ENCODE results near the gene SNRNP27. TPM values are rescaled to one million over a fixed set of nuclear protein-coding genes. Genes with fewer than 3 reads are reported as not detected.

SNRNP27 gene
- total and polyA plus RNA-seq, 9 of the 15 experiments (the other 6 are each of a cell fraction or from before 2014, with no cell fraction given) = 29.2 to 102 (median 65.7) TPM

- TF ChIP-seq TOE1 (IDR thresholded peaks at IDR 0.05; ENCODE audit: borderline replicate concordance) (no peak), TOE1 (CRISPR knock-in tag; IDR thresholded peaks at IDR 0.05; ENCODE audit: borderline replicate concordance, low read depth) (no peak), DEAF1 (CRISPR knock-in tag; IDR thresholded peaks at IDR 0.05) (peak; percentile 89), ZMIZ1 (IDR thresholded peaks at IDR 0.05; ENCODE audit: low read depth in 2 of 2, low read length in 2 of 2) (no peak), NR2F6 (CRISPR knock-in tag; IDR thresholded peaks at IDR 0.05) (no peak), CAMTA2 (CRISPR knock-in tag; conservative IDR thresholded peaks at IDR 0.05) (no peak), GABPB1 (CRISPR knock-in tag; IDR thresholded peaks at IDR 0.05) (no peak), NR3C1 (CRISPR knock-in tag; IDR thresholded peaks at IDR 0.05) (no peak), PHB2 (IDR thresholded peaks at IDR 0.05; ENCODE audit: low read depth) (no peak), NR2C2 (CRISPR knock-in tag; IDR thresholded peaks at IDR 0.05) (no peak), NR2C2 (tag; IDR thresholded peaks at IDR 0.05) (0 out of 2 replicates have a peak, but pooled peaks have one; percentile 6), HNRNPL (IDR thresholded peaks at IDR 0.05; ENCODE audit: low read depth, low read length) (no peak), JUND (IDR thresholded peaks at IDR 0.05; ENCODE audit: borderline replicate concordance, low read depth, low read length) (no peak), JUND (tag; IDR thresholded peaks at IDR 0.05; ENCODE audit: borderline replicate concordance, low read depth, low read length) (peak; percentile 32; the same call in 1 of the 3 replicates), SPI1 (IDR thresholded peaks at IDR 0.05; ENCODE audit: borderline replicate concordance, low read depth, low read length) (no peak)
- TF ChIP-seq, protein P1, sequence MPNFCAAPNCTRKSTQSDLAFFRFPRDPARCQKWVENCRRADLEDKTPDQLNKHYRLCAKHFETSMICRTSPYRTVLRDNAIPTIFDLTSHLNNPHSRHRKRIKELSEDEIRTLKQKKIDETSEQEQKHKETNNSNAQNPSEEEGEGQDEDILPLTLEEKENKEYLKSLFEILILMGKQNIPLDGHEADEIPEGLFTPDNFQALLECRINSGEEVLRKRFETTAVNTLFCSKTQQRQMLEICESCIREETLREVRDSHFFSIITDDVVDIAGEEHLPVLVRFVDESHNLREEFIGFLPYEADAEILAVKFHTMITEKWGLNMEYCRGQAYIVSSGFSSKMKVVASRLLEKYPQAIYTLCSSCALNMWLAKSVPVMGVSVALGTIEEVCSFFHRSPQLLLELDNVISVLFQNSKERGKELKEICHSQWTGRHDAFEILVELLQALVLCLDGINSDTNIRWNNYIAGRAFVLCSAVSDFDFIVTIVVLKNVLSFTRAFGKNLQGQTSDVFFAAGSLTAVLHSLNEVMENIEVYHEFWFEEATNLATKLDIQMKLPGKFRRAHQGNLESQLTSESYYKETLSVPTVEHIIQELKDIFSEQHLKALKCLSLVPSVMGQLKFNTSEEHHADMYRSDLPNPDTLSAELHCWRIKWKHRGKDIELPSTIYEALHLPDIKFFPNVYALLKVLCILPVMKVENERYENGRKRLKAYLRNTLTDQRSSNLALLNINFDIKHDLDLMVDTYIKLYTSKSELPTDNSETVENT (CRISPR knock-in tag; IDR thresholded peaks at IDR 0.05) = no peak
- TF ChIP-seq, protein P2, sequence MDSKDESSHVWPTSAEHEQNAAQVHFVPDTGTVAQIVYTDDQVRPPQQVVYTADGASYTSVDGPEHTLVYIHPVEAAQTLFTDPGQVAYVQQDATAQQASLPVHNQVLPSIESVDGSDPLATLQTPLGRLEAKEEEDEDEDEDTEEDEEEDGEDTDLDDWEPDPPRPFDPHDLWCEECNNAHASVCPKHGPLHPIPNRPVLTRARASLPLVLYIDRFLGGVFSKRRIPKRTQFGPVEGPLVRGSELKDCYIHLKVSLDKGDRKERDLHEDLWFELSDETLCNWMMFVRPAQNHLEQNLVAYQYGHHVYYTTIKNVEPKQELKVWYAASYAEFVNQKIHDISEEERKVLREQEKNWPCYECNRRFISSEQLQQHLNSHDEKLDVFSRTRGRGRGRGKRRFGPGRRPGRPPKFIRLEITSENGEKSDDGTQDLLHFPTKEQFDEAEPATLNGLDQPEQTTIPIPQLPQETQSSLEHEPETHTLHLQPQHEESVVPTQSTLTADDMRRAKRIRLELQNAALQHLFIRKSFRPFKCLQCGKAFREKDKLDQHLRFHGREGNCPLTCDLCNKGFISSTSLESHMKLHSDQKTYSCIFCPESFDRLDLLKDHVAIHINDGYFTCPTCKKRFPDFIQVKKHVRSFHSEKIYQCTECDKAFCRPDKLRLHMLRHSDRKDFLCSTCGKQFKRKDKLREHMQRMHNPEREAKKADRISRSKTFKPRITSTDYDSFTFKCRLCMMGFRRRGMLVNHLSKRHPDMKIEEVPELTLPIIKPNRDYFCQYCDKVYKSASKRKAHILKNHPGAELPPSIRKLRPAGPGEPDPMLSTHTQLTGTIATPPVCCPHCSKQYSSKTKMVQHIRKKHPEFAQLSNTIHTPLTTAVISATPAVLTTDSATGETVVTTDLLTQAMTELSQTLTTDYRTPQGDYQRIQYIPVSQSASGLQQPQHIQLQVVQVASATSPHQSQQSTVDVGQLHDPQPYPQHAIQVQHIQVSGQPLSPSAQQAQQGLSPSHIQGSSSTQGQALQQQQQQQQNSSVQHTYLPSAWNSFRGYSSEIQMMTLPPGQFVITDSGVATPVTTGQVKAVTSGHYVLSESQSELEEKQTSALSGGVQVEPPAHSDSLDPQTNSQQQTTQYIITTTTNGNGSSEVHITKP (IDR thresholded peaks at IDR 0.05; ENCODE audit: partially characterized antibody) = no peak
Measured at GRCh38 chr2:69911985-69912563, 18.3 kb downstream of the SNRNP27 start (continued).
